C1 segment of cervical spinal cord (tissue), 14 donors: Measurements from ENCODE around the gene USP33.
A peak's percentile ranks its signal among the peaks of the same experiment; 100 is the strongest.
"Not testable (repeated sequence)": the region's sequence is repeated elsewhere in the genome, so short reads cannot be mapped to it uniquely, and the experiment has no call there.

ENCODE experiments used
- DNase-seq, 14 donors: peaks; one replicate each; lab custom pipeline; 2025; lab: John Stamatoyannopoulos, UW

The USP33 gene

GRCh38 chr1:77673030-77673429 lies 86.6 kb downstream of the USP33 start:
- no peak for DNase-seq

GRCh38 chr1:77672374-77672773 lies 87.3 kb downstream of the USP33 start:
- DNase-seq = no peak

GRCh38 chr1:77671836-77672235 lies 87.8 kb downstream of the USP33 start:
- peak in 1 of 14 donors; percentile 21 for DNase-seq

- no peak for DNase-seq
Measured at GRCh38 chr1:77670330-77670729, 89.3 kb downstream of the USP33 start.

GRCh38 chr1:77668924-77669449 lies 90.7 kb downstream of the USP33 start:
- DNase-seq = no peak

- no peak for DNase-seq
Measured at GRCh38 chr1:77664939-77665516, 94.6 kb downstream of the USP33 start.

- DNase-seq = no peak
Measured at GRCh38 chr1:77661696-77662095, 98.0 kb downstream of the USP33 start.

- no peak for DNase-seq
Measured at GRCh38 chr1:77659879-77660593, 99.6 kb downstream of the USP33 start.

- DNase-seq = no peak
Measured at GRCh38 chr1:77658271-77658670, 101.4 kb downstream of the USP33 start.

GRCh38 chr1:77655431-77655974 lies 104.1 kb downstream of the USP33 start:
- DNase-seq = no peak

GRCh38 chr1:77652970-77653516 lies 106.6 kb downstream of the USP33 start:
- DNase-seq = no peak

GRCh38 chr1:77652268-77652667 lies 107.4 kb downstream of the USP33 start:
- no peak for DNase-seq

- DNase-seq = no peak
Measured at GRCh38 chr1:77649127-77649526, 110.5 kb downstream of the USP33 start.

GRCh38 chr1:77646224-77646623 lies 113.4 kb downstream of the USP33 start:
- not testable (repeated sequence) for DNase-seq
